Astrocyte (in vitro differentiated cells and primary cell): Measurements from ENCODE around the gene PKP3. TPM values are rescaled to one million over a fixed set of nuclear protein-coding genes. Genes with fewer than 3 reads are reported as not detected.

Experiments used
- DNase-seq: peaks from one replicate; pipeline ENCODE4 v3.0.0-alpha.2; 2010; ENCODE audit warnings: low read depth
- FAIRE-seq: peaks from 2 replicates; lab custom pipeline; 2011; peaks lifted over from hg19 to GRCh38; lab: Jason Lieb, UNC
- H2AFZ ChIP-seq: 2 replicates; pipeline ENCODE4 v1.6.0; 2012; ENCODE audit warnings: low read depth, low read length, inconsistent platforms
- H3K27ac ChIP-seq: 2 replicates; pipeline ENCODE4 v1.5.1; 2011; ENCODE audit warnings: low read depth, low read length, inconsistent platforms
- H3K27me3 ChIP-seq: 2 replicates; pipeline ENCODE4 v1.6.0; 2011; ENCODE audit warnings: low read length, inconsistent platforms; ENCODE audit not compliant: insufficient read depth
- H3K36me3 ChIP-seq: 2 replicates; pipeline ENCODE4 v1.5.1; 2011; ENCODE audit warnings: low read length, inconsistent platforms; ENCODE audit not compliant: insufficient read depth
- H3K4me1 ChIP-seq: 2 replicates; pipeline ENCODE4 v1.5.1; 2011; ENCODE audit warnings: low read length, inconsistent platforms; ENCODE audit not compliant: insufficient read depth
- H3K4me2 ChIP-seq: 2 replicates; pipeline ENCODE4 v1.6.0; 2012; ENCODE audit warnings: low read length, inconsistent platforms
- H3K4me3 ChIP-seq: 2 replicates; pipeline ENCODE4 v1.5.1; 2011; ENCODE audit warnings: low read depth, mild to moderate bottlenecking, low read length, inconsistent platforms; ENCODE audit not compliant: insufficient read depth
- H3K79me2 ChIP-seq: 2 replicates; pipeline ENCODE4 v1.6.0; 2012; ENCODE audit warnings: mild to moderate bottlenecking, low read length, inconsistent platforms; ENCODE audit not compliant: insufficient read depth
- H3K9ac ChIP-seq: 2 replicates; pipeline ENCODE4 v1.6.0; 2012; ENCODE audit warnings: mild to moderate bottlenecking, low read length, inconsistent platforms
- H3K9me3 ChIP-seq: 2 replicates; pipeline ENCODE4 v1.5.1; 2012; ENCODE audit warnings: low read depth, mild to moderate bottlenecking, low read length, inconsistent platforms; ENCODE audit not compliant: insufficient read depth
- H4K20me1 ChIP-seq: 2 replicates; pipeline ENCODE4 v1.6.0; 2012; ENCODE audit warnings: low read length, inconsistent platforms; ENCODE audit not compliant: insufficient read depth
- H3K27ac Mint-ChIP-seq: one replicate; pipeline ENCODE4 v1.8.0; 2021; ENCODE audit warnings: mild to moderate bottlenecking, mixed read lengths; ENCODE audit not compliant: unreplicated experiment
- H3K27me3 Mint-ChIP-seq: one replicate; pipeline ENCODE4 v1.8.0; 2021; ENCODE audit warnings: low read depth, mixed read lengths; ENCODE audit not compliant: unreplicated experiment
- H3K36me3 Mint-ChIP-seq: one replicate; pipeline ENCODE4 v1.8.0; 2021; ENCODE audit warnings: low read depth, mixed read lengths; ENCODE audit not compliant: unreplicated experiment
- H3K4me1 Mint-ChIP-seq: one replicate; pipeline ENCODE4 v1.8.0; 2021; ENCODE audit warnings: low read depth, mixed read lengths; ENCODE audit not compliant: unreplicated experiment
- H3K4me3 Mint-ChIP-seq: one replicate; pipeline ENCODE4 v1.8.0; 2021; ENCODE audit warnings: mild to moderate bottlenecking, moderate library complexity, mixed read lengths; ENCODE audit not compliant: unreplicated experiment
- H3K9me3 Mint-ChIP-seq: one replicate; pipeline ENCODE4 v1.8.0; 2021; ENCODE audit warnings: mild to moderate bottlenecking, mixed read lengths; ENCODE audit not compliant: unreplicated experiment
- CTCF ChIP-seq: IDR thresholded peaks from 2 replicates; pipeline ENCODE4 v1.5.1; 2011; ENCODE audit warnings: low read depth, mild to moderate bottlenecking, inconsistent platforms, low read length, moderate library complexity; ENCODE audit not compliant: insufficient read depth
- EZH2 ChIP-seq: IDR thresholded peaks from 2 replicates; pipeline ENCODE4 v1.6.1; 2012; ENCODE audit warnings: mild to moderate bottlenecking, low read length, inconsistent platforms; ENCODE audit not compliant: insufficient read depth
- total RNA-seq: library from RNA; stranded (reverse); gene quantifications from 2 replicates; pipeline ENCODE4 v1.2.1, GENCODE V29; 2021

The PKP3 gene
- total RNA-seq, 1 donor from 2014 or later: 2.1 TPM

- H3K79me2 ChIP-seq: no peaks in the 10 kb centered on the region
- Mint-ChIP-seq H3K4me3 (no peak overlapping the region), H3K36me3 (peaks cover 18% of the 10 kb centered on the region), H3K4me1 (no peaks in the 10 kb centered on the region), H3K9me3 (peaks cover 1% of the 10 kb centered on the region), H3K27me3 (peaks cover 3% of the 10 kb centered on the region), H3K27ac (no peak overlapping the region)
- H3K27ac ChIP-seq: no peak overlapping the region
- H3K4me1 ChIP-seq: no peaks in the 10 kb centered on the region
- H3K4me3 ChIP-seq: no peak overlapping the region
- no peak overlapping the region for H3K9ac ChIP-seq
- no peaks in the 10 kb centered on the region for H3K27me3 ChIP-seq
- H3K9me3 ChIP-seq: no peaks in the 10 kb centered on the region
- DNase-seq (no peak), FAIRE-seq (no peak)
- no peaks in the 10 kb centered on the region for H4K20me1 ChIP-seq
- H2AFZ ChIP-seq: no peak overlapping the region
- TF ChIP-seq CTCF (no peak), EZH2 (no peak)
- no peaks in the 10 kb centered on the region for H3K36me3 ChIP-seq
- no peak overlapping the region for H3K4me2 ChIP-seq
These were observed 13.5 kb upstream of the PKP3 start for GRCh38 chr11:380491-380890.

- no peak overlapping the region for H3K27ac ChIP-seq
- no peak overlapping the region for H3K4me2 ChIP-seq
- H3K27me3 ChIP-seq: no peaks in the 10 kb centered on the region
- no peak for TF ChIP-seq CTCF
- TF ChIP-seq EZH2: no peak
- H3K36me3 ChIP-seq: no peaks in the 10 kb centered on the region
- H3K9ac ChIP-seq: no peak overlapping the region
- Mint-ChIP-seq H3K36me3 (peaks cover 18% of the 10 kb centered on the region), H3K9me3 (peaks cover 1% of the 10 kb centered on the region), H3K4me3 (no peak overlapping the region), H3K4me1 (no peaks in the 10 kb centered on the region), H3K27ac (no peak overlapping the region), H3K27me3 (peaks cover 3% of the 10 kb centered on the region)
- peaks cover 4% of the 10 kb centered on the region for H3K9me3 ChIP-seq
- FAIRE-seq (no peak), DNase-seq (no peak)
- no peaks in the 10 kb centered on the region for H3K4me1 ChIP-seq
- H2AFZ ChIP-seq: no peak overlapping the region
- H3K79me2 ChIP-seq: no peaks in the 10 kb centered on the region
- H4K20me1 ChIP-seq: no peaks in the 10 kb centered on the region
- H3K4me3 ChIP-seq: no peak overlapping the region
These were observed 13.0 kb upstream of the PKP3 start for GRCh38 chr11:380996-381395.

DNA sequence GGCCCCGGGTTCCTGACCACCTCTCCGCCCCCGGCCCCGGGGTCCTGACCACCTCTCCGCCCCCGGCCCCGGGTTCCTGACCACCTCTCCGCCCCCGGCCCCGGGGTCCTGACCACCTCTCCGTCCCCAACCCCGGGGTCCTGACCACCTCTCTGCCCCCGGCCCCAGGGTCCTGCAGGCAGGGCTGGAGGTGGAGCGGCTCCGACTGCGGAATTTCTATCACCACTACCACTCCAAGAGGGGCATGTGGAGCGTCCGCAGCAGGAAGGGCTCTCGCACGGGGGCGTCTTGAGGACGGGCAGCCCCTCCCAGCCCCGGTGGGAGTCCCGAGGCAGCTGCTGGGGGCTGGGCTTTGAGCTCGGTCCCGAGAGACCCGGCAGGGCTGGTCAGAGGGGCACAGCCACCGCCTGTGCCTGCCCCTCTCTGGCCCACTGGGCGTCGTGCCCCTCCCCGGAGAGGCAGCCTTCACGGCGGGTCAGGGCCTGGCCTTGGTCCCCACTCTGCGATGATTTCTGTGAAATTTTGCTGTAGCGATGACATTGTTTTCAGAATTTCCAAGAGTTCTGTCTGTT lies 12.4 kb upstream of the PKP3 start:
- peaks cover 19% of the 10 kb centered on the region for H3K36me3 Mint-ChIP-seq
- Histone ChIP-seq H3K27me3 (no peaks in the 10 kb centered on the region), H3K4me3 (no peak overlapping the region), H3K4me2 (no peak overlapping the region), H3K79me2 (no peaks in the 10 kb centered on the region), H4K20me1 (no peaks in the 10 kb centered on the region), H3K36me3 (no peaks in the 10 kb centered on the region), H3K4me1 (no peaks in the 10 kb centered on the region), H3K9me3 (peaks cover 10% of the 10 kb centered on the region), H3K9ac (no peak overlapping the region), H2AFZ (no peak overlapping the region), H3K27ac (no peak overlapping the region)
- FAIRE-seq (no peak), DNase-seq (no peak)
- H3K27ac Mint-ChIP-seq: no peak overlapping the region
- no peaks in the 10 kb centered on the region for H3K4me1 Mint-ChIP-seq
- TF ChIP-seq EZH2: no peak
- no peak for TF ChIP-seq CTCF
- H3K27me3 Mint-ChIP-seq: peaks cover 3% of the 10 kb centered on the region
- H3K4me3 Mint-ChIP-seq: no peak overlapping the region
- H3K9me3 Mint-ChIP-seq: peaks cover 3% of the 10 kb centered on the region
